ENCODE measurements around the gene ALKBH5. TPM values are rescaled to one million over a fixed set of nuclear protein-coding genes. Genes with fewer than 3 reads are reported as not detected.

Gene ALKBH5
- polyA plus RNA-seq, 1 experiment = 97.5 TPM

DNA sequence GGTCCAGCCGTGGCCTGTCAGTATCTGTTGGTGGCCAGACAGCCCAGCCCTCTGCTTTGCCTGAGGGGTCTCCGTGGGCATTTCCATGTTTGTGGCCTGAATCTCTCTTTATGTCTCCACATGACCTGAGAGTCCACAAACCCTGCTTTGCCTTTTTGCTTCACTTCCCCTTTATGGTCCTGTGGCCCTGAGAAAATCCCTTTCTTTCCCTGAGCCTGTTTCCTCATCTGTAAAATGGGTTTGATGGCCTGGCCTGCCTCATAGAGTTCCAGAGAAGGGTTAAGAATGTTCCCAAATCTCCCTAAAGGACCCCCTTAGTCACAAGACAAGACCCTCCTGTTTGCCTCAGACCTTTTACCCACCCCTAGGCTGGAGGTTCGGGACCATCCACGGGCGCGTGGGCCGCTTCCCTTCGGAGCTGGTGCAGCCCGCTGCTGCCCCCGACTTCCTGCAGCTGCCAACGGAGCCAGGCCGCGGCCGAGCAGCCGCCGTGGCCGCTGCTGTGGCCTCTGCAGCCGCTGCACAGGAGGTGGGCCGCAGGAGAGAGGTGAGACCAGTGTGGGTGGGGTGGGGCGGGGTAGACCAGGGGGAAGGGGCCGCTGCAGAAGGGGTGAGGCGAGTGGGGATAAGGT is 26.2 kb upstream of the ALKBH5 start:
- Histone ChIP-seq H3K27me3 (ENCODE audit: control insufficient read depth, insufficient read depth, low read length) (no peaks in the 10 kb centered on the region), H3K36me3 (ENCODE audit: control insufficient read depth, insufficient read depth, low read length) (no peaks in the 10 kb centered on the region), H3K4me3 (ENCODE audit: low read depth, low read length) (no peak overlapping the region)
- ChIA-PET POLR2A (no interaction called here), CTCF (no interaction called here)
- no peak for TF ChIP-seq CTCF (IDR thresholded peaks at IDR 0.05; ENCODE audit: insufficient read depth, low read depth, low read length)
- DNase-seq (ENCODE audit: low read depth) = no peak

GRCh38 chr17:18158022-18158600 is 25.5 kb upstream of the ALKBH5 start:
- POLR2A ChIA-PET = no interaction called here
- CTCF ChIA-PET = interaction anchor here (0.5 kb wide), 1 partner anchor 59 kb away, joined by 3 read pairs; no protein-coding TSS in a partner anchor
- no peaks in the 10 kb centered on the region for H3K36me3 ChIP-seq (ENCODE audit: control insufficient read depth, insufficient read depth, low read length)
- no peak for TF ChIP-seq CTCF (IDR thresholded peaks at IDR 0.05; ENCODE audit: insufficient read depth, low read depth, low read length)
- no peaks in the 10 kb centered on the region for H3K27me3 ChIP-seq (ENCODE audit: control insufficient read depth, insufficient read depth, low read length)
- H3K4me3 ChIP-seq (ENCODE audit: low read depth, low read length) = peak overlapping the region; percentile 41
- peak; percentile 50 for DNase-seq (ENCODE audit: low read depth)

GRCh38 chr17:18159551-18160120 is 24.0 kb upstream of the ALKBH5 start:
- CTCF ChIA-PET = interaction anchor here (0.9 kb wide), 1 partner anchor 25 kb away, joined by 4 read pairs; no protein-coding TSS in a partner anchor
- Histone ChIP-seq H3K36me3 (ENCODE audit: control insufficient read depth, insufficient read depth, low read length) (no peaks in the 10 kb centered on the region), H3K27me3 (ENCODE audit: control insufficient read depth, insufficient read depth, low read length) (no peaks in the 10 kb centered on the region), H3K4me3 (ENCODE audit: low read depth, low read length) (no peak overlapping the region)
- no peak for TF ChIP-seq CTCF (IDR thresholded peaks at IDR 0.05; ENCODE audit: insufficient read depth, low read depth, low read length)
- no peak for DNase-seq (ENCODE audit: low read depth)
- POLR2A ChIA-PET = interaction anchor here (0.5 to 0.7 kb wide), 2 partner anchors 11 to 27 kb away, joined by 3 read pairs; no protein-coding TSS in a partner anchor

- POLR2A ChIA-PET = no interaction called here
- CTCF ChIA-PET = interaction anchor here (0.9 to 1.6 kb wide), 2 partner anchors 18 to 24 kb away, joined by 4 read pairs; no protein-coding TSS in a partner anchor
- H3K36me3 ChIP-seq (ENCODE audit: control insufficient read depth, insufficient read depth, low read length) = no peaks in the 10 kb centered on the region
- TF ChIP-seq CTCF (IDR thresholded peaks at IDR 0.05; ENCODE audit: insufficient read depth, low read depth, low read length) = no peak
- DNase-seq (ENCODE audit: low read depth) = no peak
- no peak overlapping the region for H3K4me3 ChIP-seq (ENCODE audit: low read depth, low read length)
- no peaks in the 10 kb centered on the region for H3K27me3 ChIP-seq (ENCODE audit: control insufficient read depth, insufficient read depth, low read length)
Observed at GRCh38 chr17:18160128-18160856, 23.3 kb upstream of the ALKBH5 start.

Data from BJ (cell line).